NB4 (cell line): ENCODE results near the gene TMEM17.

Experiments used
- DNase-seq: peaks from one replicate; pipeline ENCODE4 v3.0.0; 2010; ENCODE audit warnings: low read depth
- H3K4me3 ChIP-seq: one replicate; pipeline ENCODE4 v1.5.1; 2011; ENCODE audit warnings: mild to moderate bottlenecking, low read depth, low read length, moderate library complexity
- CTCF ChIP-seq: IDR thresholded peaks from one replicate; pipeline ENCODE4 v1.5.1; 2012; ENCODE audit warnings: low read depth, low read length
- MAX ChIP-seq: IDR thresholded peaks from 2 replicates; pipeline ENCODE4 v1.6.1; 2011; ENCODE audit warnings: low read depth, low read length
- MYC ChIP-seq: IDR thresholded peaks from 2 replicates; pipeline ENCODE4 v1.6.1; 2011; ENCODE audit warnings: low read depth, low read length
- POLR2A ChIP-seq: IDR thresholded peaks from 2 replicates; pipeline ENCODE4 v1.6.1; 2011; ENCODE audit warnings: mild to moderate bottlenecking; ENCODE audit not compliant: insufficient read length; ENCODE audit errors: extremely low read depth

Gene TMEM17

GRCh38 chr2:62466503-62466854 is 39.5 kb downstream of the TMEM17 start:
- no peak for DNase-seq
- TF ChIP-seq CTCF = no peak
- TF ChIP-seq POLR2A = no peak
- TF ChIP-seq MYC = no peak
- no peak for TF ChIP-seq MAX
- no peak overlapping the region for H3K4me3 ChIP-seq

- H3K4me3 ChIP-seq = no peak overlapping the region
Observed at GRCh38 chr2:62465741-62466502, 40.1 kb downstream of the TMEM17 start.

GRCh38 chr2:62465039-62465740 is 40.8 kb downstream of the TMEM17 start:
- TF ChIP-seq MYC = no peak
- no peak for TF ChIP-seq CTCF
- TF ChIP-seq POLR2A = no peak
- no peak for TF ChIP-seq MAX
- no peak overlapping the region for H3K4me3 ChIP-seq
- no peak for DNase-seq

More at GRCh38 chr2:62465741-62466502, 40.1 kb downstream of the TMEM17 start:
- TF ChIP-seq CTCF = no peak
- no peak for TF ChIP-seq MYC
- no peak for TF ChIP-seq POLR2A
- no peak for TF ChIP-seq MAX
- peak; percentile 37 for DNase-seq

DNA sequence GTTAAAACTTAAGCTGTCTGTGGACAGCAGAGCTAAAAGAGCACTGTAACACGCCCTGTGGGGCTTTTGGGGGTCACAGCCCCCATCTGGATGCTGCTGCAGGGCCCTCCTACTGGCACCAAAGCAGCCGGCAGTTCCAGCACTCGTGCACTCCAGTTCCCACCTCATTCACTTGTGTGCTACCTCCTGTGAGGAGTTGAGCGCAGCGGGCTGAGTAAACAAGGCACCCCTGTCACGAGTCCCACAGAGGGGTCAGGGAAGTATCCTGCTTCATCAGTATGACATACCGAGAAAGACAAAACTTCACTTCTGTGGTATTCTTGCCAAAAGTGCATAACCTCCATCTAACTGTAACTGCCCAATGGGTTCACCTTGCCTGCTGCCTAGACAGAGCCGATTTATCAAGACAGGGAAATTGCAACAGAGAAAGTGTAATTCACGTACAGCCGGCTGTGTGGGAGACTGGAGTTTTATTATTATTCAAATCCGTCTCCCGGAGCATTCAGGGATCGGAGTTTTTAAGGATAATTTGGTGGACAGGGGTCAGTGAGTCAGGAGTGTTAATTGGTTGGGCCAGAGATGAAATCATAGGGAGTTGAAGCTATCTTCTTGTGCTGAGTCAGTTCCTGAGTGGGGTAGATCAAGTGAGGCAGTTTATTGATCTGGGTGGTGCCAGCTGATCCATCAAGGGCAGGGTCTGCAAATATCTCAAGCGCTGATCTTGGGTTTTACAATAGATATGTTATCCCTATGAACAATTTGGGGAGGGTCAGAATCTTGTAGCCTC is 41.6 kb downstream of the TMEM17 start:
- DNase-seq = no peak
- no peak for TF ChIP-seq CTCF
- TF ChIP-seq MYC = no peak
- TF ChIP-seq POLR2A = no peak
- TF ChIP-seq MAX = no peak
- H3K4me3 ChIP-seq = no peak overlapping the region

- no peak for TF ChIP-seq CTCF
- TF ChIP-seq MAX = no peak
- no peak for TF ChIP-seq MYC
- no peak for TF ChIP-seq POLR2A
- DNase-seq = no peak
- H3K4me3 ChIP-seq = no peak overlapping the region
Observed at GRCh38 chr2:62462211-62462610, 43.8 kb downstream of the TMEM17 start.
